Panc1 (cell line): ENCODE data around the gene C12orf56.

ENCODE experiments used
- POLR2AphosphoS5 ChIP-seq: IDR thresholded peaks from 2 replicates; pipeline ENCODE4 v1.6.1; 2012; ENCODE audit warnings: mild to moderate bottlenecking, low read depth, low read length, moderate library complexity
- TCF7L2 ChIP-seq: IDR thresholded peaks from 2 replicates; pipeline ENCODE4 v1.6.1; 2011; ENCODE audit warnings: mild to moderate bottlenecking, low read depth, low read length, inconsistent platforms
- TF ChIP-seq, protein P1 (sequence below): fragments of 450-650 bp; IDR thresholded peaks from 2 replicates; pipeline ENCODE4 v1.5.1; 2017; ENCODE audit warnings: mild to moderate bottlenecking

DNA sequence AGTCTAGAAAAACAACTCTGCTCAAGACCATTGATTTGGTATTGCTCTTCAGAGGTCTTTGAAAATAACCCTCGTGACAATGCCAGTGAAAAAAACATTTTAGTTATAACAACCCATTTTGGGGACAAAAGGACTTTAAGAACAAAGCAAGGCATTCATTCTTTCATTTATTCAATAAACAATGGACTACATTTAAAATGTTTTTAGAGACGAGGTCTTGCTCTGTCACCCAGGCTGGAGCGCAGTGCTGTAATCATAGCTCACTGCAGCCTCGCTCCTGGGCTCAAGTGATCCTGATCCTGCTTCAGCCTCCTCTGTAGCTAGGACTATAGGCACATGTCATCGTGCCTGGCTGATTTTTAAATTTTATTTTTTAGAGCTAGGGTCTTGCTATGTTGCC, 160.8 kb downstream of the C12orf56 start:
- TF ChIP-seq, protein P1, sequence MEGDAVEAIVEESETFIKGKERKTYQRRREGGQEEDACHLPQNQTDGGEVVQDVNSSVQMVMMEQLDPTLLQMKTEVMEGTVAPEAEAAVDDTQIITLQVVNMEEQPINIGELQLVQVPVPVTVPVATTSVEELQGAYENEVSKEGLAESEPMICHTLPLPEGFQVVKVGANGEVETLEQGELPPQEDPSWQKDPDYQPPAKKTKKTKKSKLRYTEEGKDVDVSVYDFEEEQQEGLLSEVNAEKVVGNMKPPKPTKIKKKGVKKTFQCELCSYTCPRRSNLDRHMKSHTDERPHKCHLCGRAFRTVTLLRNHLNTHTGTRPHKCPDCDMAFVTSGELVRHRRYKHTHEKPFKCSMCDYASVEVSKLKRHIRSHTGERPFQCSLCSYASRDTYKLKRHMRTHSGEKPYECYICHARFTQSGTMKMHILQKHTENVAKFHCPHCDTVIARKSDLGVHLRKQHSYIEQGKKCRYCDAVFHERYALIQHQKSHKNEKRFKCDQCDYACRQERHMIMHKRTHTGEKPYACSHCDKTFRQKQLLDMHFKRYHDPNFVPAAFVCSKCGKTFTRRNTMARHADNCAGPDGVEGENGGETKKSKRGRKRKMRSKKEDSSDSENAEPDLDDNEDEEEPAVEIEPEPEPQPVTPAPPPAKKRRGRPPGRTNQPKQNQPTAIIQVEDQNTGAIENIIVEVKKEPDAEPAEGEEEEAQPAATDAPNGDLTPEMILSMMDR, result no peak
- no peak for TF ChIP-seq POLR2AphosphoS5
- TF ChIP-seq TCF7L2, result no peak
